Islet of Langerhans (tissue), 1 donor: ENCODE data around the gene PLCL2.
"Not testable (repeated sequence)": the region's sequence is repeated elsewhere in the genome, so short reads cannot be mapped to it uniquely, and the experiment has no call there.

Source experiments
- FAIRE-seq: peaks from one replicate; lab custom pipeline; 2011; peaks lifted over from hg19 to GRCh38; lab: Jason Lieb, UNC

PLCL2 gene

DNA sequence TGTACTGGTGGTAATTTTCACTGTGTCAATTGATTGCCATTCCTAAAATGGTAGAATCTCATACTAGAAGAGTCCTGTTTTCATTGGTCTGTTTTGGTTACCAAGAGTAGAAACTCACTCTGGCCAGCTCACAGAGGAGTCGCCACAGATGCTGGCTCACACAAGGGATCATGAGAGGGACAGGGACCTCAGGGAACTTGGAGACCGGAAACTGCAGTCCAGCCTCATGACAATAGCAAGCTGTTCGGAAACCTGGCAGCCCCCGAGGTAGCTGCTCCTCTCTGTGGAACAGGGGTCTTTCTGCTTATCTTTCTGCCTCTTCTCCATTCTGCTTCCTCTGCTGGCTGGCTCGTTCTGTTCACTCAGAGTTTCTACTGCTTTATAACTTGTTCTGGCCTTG is 192.9 kb downstream of the PLCL2 start:
- no peak for FAIRE-seq

DNA sequence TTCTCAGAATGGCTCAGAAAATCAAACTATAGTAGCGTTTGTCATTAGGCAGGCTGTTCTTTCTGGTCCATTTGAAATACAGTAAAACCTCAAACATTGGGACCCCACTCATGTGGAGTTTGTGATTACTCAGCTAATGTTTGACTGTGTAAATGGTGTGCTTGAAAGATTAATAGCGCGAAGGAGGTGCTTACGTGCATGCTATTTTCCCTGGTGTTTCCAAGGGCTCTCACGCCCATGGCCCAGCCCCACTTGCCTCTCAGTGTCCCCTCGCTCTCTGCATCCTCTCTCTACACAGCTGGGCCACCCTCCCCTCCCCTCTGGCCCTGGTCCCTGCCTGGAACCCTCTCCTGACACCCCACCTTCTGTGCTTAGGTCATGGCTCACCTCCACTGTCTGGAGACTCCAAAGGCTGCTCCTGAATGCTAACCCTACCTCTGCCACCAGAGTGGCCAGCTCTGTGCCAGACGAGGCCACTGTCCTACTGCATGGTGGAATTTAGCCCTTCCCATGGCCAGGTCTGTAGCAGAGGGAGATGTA is 194.2 kb downstream of the PLCL2 start:
- peak; percentile 66 for FAIRE-seq

DNA sequence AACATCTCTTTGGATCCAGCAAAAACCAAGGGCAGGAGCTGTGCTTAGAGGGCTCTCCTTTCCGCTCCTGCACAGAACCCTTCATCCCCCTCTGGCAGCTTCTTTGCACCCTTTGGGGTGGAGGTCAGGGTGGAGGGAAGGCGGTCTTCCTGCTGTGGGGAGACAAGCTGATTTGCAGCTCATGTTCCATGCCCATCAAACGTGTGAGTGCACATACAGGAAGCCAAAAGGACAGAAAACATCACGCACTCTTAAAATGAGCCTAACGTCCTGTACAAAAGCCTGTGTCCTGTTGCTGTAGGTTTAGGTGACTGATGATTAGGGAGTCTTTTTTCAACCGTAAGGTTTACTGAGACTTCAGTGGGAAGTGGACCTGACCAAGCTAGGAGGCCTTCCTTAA is 195.2 kb downstream of the PLCL2 start:
- FAIRE-seq = no peak

DNA sequence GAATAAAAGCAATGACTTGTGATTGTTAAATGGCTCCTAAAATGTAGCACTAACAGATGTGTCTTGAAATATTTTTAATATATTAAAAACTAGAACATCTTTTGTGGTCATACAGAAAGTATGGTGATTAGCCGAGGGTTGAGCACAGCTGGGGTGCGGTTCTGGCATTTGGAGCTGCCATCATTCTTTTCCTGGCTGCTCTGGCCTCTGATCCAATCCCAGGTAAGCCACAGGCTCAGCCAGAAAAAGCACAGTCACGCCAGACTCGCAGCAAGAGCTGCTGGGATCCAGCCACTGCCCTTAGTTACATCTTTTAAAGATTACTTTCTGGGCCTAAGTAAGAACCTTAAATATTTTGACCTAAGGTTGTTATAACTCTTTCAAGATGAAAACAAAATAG is 196.8 kb downstream of the PLCL2 start:
- no peak for FAIRE-seq

DNA sequence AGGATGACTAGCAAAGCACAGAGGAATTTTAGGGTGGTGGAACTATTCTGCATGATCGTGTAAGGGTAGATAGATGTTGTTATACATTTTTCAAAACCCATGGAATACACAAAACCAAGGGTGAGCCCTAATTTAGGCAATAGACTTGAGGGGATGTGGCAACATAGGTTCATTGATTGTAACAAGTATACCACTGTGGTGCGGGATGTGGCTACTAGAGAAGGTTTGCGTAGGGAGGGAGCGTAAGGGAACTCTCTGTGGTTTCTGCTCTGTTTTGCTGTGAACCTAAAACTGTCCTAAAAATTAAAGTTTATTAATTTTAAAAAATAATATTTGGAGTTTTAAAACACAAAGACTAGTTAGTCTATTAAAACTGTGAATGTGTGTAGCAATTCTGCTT is 202.8 kb downstream of the PLCL2 start:
- no peak for FAIRE-seq

DNA sequence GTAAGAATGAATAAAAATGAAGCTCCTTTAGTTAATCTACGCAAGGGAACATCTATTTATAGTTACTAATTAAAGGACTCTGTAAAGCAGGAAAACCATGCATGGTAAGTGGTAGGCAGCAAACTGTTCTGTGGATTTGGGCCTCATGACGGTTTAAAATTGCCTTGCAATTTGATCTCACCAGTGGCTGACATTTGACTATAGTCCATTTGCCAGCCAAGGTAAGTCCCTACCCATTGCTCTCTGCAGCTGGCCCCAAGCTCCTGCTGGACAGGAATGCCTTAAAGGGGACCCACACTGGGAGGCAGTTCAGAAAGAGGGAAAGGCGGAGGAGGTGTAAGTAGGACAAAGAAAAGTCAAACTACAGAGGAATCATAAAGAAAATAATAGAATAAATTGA is 203.3 kb downstream of the PLCL2 start:
- no peak for FAIRE-seq

DNA sequence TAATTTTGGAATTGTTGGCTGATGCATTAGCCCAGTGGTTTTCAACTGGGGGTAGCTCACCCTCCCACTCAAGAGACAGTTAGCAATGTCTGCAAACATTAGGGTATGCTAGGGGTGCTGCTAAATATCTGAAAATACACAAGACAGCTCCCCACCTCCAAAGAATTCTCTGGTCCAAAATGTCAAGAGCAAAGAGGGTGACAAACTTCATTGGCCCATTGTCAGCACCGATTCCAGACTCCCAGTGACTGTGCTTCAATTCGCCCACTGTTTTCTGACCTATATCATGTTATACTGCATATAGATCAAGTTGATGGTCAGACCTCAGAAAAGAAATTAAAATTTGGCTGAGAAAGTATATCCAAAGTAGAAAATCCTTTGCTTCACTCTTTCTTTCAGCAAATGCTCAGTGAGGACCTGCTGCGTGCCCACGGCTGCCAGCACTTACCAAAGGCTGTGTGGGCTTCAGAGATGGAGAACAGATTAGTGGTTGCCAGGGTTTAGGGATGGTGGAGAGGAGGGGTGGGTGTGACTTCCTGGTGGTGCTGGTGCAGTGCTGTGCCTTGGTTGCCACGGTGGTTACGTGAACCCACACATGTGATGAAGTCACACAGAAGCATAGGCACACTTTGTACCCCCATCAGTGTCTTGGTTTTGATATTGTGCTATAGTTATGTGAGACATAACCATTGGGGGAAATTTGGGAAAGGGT is 204.0 kb downstream of the PLCL2 start:
- no peak for FAIRE-seq

DNA sequence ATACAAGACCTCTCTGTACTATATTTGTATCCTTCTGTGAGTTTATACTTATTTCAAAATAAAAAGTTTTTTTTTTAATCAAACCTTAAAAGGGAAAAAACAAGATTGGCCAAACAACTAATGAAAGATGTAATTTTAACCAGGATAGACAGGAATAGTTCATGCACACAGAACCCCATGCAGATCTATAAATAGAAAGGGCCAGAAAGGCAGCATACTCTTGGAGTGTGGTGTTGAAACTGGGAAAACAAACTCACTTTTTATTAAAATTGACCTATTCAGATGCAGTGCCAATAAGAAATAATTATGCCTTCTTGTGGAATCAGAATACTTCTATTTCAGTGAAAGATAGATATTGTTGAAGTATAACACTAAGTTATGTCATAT is 204.6 kb downstream of the PLCL2 start:
- FAIRE-seq = no peak

DNA sequence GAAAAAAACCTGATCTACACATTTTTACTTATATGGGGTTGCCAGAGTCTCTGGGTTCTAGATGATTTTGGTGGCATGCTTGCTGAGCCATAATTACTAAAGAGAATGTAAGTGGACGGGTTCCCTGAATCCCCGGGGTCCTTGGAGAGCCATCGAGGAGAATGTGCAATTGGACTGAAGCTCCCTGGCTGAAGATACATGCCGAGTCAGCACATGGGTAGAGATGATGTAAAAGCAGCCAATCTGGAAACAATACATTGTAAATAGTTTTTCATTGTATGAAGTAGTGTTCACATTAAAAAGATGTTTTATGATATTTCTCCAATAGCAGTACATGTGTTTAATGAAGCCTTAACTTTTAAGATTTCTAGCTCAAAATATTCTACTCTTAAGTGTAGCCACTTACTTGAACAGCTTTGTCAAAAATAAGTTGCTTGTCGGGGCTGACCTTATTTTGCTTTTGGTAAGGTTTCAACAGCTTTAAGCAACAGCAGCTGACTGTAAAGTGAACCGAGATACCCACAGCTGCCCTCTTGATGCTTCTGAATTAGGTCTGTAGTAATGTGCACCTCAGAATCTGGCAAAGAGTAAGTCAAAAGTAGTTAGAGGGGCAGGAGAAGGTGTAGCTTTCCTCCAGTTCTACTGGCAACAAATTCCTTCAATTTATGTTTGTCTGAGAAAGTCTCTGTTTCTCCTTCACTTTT is 205.7 kb downstream of the PLCL2 start:
- no peak for FAIRE-seq

DNA sequence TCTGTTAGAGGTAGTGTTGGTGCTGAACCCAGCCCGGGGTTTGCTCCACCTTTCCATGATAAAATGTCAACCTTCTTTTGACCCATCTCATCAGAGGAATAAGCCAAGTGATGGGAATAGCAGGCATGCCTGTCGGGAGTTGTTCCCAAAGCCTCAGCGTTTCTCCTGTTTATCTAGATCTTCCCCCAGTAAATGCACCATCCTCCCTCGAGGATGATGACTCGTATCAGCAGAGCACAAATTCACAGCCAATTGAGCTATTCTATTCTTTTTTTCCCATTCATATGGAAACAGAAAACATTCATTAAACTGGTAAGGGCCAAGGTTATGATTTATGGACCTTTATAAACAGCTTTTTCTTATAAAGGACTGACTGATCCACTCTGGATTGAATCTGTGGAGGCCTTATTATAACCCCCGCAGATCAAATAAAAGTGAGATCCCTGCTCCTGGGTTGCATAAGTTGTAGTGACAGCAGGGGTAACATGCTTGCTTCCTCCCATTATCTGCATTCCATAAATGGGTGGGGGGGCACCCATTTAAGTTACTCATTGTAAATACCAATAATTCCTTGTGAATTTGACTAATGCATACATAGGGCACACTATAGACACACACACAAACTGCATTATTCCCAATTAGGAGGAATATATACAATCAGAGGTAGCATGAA is 207.3 kb downstream of the PLCL2 start:
- no peak for FAIRE-seq

DNA sequence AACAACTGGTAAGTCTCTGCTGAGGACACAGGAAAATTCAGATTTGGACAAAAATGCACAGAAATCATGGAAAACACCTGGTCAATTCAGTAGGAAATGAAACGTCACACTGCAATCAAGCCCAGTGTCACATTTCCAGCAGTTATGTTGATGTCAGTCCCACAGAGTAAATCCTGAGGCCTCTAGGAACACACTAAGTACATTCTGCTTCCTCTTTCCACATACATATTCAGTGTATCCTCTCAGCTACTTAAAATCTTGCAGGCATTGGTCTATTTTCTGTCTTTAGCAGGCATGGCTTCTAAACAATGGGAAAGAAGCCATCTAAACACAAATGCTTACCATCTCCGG is 207.8 kb downstream of the PLCL2 start:
- FAIRE-seq = no peak

DNA sequence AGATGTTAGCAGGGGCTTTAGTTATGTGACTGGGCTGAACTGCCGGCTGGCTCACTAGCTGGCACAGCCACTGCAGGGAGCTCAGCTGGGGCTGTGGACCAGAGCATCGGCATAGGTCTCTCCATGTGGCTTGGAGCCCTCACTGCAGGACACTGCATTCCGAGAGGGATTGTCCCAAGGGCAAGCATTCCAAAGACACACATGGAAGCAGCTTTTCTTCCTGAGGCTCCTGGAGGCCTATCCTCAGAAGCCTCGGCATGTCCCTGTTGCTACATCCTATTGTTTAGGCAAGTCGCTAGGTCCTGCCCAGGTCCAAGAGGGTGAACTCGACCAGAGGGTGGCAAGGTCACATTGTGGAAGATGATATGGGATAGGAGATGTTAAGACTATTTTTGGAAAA is 209.8 kb downstream of the PLCL2 start:
- FAIRE-seq = no peak

DNA sequence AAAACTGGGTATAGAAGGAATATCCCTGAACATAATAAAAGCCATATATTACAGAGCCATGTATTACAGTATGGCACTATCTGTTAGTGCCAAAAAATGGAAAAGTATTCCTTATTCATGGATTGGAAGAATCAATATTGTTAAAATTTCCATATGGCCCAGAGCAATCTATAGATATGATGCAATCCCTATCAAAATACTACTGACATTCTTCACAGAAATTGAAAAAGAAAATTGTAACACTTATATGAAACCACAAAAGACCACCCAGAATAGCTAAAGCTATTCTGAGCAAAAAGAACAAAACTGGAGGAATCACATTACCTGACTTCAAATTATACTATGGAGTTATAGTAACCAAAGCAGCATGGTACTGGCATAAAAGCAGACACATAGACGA is 218.8 kb downstream of the PLCL2 start:
- FAIRE-seq = no peak

DNA sequence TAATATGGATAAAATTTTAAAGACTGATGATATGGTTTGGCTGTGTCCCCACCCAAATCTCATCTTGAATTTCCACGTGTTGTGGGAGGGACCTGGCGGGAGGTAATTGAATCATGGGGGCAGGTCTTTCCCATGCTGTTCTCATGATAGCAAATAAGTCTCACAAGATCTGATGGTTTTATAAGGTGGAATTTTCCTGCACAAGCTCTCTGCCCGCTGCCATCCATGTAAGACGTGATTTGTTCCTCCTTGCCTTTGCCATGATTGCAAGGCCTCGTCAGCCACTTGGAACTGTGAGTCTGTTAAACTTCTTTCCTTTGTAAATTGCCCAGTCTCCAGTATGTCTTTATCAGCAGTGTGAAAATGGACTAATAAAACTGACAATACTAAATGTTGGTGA is 222.0 kb downstream of the PLCL2 start:
- FAIRE-seq = not testable (repeated sequence)

DNA sequence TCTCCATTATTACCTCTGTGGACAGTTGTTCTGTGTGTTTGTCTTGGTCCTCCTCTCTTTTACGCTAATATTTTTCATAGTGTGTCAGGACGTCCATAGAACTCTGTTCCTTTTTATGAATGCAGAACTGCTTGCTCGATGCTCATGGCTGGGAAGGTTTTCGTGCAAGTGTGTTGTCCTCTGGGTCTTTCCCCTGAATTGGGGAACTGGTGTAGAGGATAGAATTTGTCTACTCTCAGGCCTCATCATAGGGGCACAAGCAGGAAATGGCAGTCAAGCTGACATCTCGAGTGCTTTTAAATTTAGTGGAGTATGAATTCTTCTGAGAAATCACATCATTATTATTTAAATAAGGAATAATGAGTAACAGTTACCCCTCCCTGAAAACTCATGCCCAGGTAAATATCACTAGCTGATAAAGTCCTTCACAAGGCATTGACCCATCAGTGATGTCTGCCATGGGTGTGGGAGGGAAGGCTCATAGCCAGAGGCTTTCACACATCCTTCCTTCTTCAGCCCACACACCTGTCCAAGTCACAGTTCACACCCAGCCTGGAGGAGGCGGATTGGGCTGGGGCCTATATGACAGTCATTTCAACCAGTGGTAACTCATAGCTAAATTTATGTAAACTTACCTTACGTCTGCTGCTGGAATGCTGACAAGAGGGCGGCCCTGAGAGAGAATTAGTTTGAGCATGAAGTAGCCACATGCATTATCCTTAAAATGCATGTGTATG is 226.1 kb downstream of the PLCL2 start:
- no peak for FAIRE-seq

DNA sequence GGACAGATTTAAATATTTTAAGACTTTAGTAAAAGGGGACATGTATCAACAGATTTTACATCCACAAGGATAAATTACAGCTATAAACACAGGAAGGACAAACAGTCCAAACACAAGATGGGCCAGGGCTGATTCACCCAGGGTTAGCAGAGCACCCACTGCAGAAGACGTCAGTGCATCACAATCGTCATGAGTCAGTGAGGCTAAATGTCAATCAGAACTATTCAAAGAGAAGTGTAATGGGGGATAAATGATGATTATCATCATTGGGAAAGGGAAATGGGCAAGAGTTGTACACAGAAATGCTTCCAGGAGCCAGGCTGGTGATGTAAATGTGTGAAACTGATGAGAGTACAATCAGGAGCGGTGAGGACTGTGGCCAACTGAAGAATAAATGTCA is 226.8 kb downstream of the PLCL2 start:
- FAIRE-seq = no peak

DNA sequence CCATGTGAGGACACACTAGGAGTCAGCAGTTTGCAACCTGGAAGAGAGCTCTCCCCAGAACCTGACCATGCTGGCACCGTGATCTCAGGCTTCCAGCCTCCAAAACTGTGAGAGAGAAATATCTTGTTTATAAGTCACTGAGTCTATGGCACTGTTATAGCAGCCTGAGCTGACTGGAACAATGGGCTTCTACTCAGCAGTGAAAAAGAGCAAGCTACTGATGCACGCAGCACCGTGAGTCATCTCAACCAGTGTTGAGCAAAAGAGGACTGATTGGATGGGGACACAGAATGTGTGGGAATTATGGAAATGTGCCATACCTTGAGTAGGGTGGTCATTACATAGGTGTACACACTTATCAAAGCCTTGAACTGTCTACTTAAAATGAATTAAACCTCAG is 230.4 kb downstream of the PLCL2 start:
- no peak for FAIRE-seq

DNA sequence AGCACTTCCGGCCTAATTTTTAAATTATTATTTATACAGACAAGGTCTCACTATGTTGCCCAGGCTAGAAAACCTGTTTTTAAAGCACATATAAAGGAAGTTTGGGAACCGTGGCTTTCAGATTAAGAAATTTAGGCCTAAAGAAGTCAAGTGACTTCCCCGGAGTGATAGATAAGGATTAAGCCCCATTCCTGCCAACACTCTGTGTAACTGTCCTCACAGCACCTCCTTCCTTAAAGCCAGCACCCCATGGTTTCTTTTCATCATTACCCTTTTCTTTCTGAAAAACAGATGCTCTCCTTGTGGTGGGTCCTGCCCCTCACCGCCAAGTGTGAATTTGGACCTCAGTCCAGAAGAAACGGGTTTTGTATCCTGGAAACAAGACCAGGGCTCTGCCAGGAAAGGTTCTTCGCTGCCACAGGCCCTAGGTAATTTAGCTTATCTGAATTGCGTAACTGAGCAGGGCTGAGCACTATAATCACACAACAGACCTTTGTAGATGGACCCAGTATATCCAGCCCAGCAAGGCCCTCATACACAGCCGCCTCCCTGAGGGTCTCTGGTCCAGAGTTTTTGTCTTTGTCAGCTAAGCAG is 231.3 kb downstream of the PLCL2 start:
- FAIRE-seq = no peak

DNA sequence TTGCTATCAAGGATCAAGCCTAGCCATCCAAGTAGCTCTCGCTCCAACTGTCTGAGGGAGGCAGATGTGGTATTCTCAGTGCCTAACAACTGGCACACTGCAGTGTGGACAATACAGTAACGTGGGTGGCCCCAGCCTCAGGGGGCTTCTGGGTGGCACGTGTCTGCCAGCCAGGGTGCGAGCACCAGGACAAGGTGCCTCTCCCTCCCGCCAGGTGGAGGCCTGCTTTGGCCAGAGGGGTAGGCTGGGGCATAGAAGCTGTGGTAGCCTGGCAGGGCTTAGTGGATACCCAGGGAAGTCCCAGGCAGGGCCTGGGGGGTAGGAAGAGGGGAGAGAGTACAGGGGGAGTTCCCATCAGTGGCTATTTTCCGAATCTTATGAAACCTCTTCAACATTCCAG is 234.0 kb downstream of the PLCL2 start:
- FAIRE-seq = no peak

DNA sequence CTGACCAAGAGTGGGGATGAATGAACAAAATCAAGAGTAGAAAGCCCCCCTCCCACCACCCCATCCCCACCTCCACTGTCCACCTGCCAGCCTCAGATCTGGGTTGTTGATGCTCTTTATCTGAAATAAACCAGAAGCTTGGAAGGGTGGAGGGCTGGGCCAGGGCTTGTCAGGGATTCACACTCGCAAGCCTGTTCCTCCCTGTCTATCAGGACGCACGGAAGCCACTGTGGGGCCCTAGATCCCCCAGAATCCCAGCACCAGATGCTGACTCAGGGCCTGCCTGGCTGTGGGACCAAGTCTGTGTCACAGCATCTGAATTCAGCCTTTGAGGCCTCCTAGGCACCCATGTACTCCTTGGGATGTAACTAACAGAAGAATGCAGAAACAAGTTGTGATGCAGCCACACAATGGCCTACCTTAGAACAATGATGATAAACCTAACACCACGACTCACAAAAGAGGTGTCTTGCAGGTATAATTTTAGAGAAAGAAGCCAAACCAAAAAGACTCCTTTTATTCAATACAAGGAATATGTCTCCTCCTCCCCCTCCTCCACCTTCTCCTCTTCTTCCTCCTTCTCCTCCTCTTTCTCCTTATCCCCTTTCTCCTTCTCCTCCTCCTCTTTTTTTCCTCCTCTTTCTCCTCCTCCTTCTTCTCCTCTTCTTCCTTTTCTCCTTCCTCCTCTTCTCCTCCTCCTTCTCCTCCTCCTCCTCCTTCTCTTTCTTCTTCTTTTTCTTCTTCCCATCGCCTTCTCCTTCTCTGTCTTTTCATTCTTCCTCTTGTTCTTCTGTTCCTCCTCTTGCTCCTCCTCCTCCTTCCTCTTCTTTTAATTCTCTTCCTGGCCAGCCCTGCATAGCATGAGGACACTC is 234.7 kb downstream of the PLCL2 start:
- FAIRE-seq = no peak

DNA sequence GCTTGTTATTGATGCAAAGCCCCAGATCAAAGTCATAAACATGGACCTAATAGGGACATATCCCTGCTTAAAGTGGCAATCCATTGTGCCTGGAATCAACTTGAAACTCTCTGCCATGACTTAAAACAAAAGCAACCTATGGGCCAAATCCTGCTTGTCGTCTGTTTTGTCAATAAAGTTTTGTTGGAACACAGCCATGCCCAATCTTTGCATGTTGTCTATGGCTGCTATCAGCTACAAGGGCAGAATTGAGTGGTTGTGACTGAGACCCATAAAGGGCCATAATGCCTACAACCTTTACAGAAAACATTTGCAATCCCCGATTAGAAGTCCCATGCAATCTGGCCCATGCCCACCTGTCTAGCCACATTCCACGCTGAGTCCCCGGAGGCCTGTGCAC is 235.4 kb downstream of the PLCL2 start:
- no peak for FAIRE-seq
